Right atrium auricular region (tissue), 2 donors: ENCODE measurements around the gene ZNF318. TPM values are rescaled to one million over a fixed set of nuclear protein-coding genes. Genes with fewer than 3 reads are reported as not detected.
"Not testable (repeated sequence)": the region's sequence is repeated elsewhere in the genome, so short reads cannot be mapped to it uniquely, and the experiment has no call there.

ENCODE experiments used
- DNase-seq: peaks from one replicate; pipeline ENCODE4 v3.0.0-alpha.2; 2019; ENCODE audit warnings: low spot score
- H3K27ac ChIP-seq, 2 donors: fragments of 200-600 bp; sonication (generic); 1 replicate in 1 of 2; 2 replicates in 1 of 2; pipeline ENCODE4 v1.5.1; 2016 to 2019
- H3K27me3 ChIP-seq, 2 donors: fragments of 200-600 bp; sonication (generic); one replicate each; pipeline versions ENCODE4 v1.5.1 to v1.6.0; 2017 to 2019
- H3K36me3 ChIP-seq: fragments of 200-600 bp; sonication (generic); one replicate; pipeline ENCODE4 v1.5.1; 2016
- H3K4me1 ChIP-seq, 2 donors: fragments of 200-600 bp; sonication (generic); one replicate each; pipeline versions ENCODE4 v1.5.1 to v1.6.0; 2017 to 2019
- H3K4me3 ChIP-seq, 2 donors: fragments of 200-600 bp; sonication (generic); 1 replicate in 1 of 2; 2 replicates in 1 of 2; pipeline ENCODE4 v1.5.1; 2017 to 2019; ENCODE audit warnings: mild to moderate bottlenecking in 1 of 2, moderate library complexity in 1 of 2
- H3K9me3 ChIP-seq, 2 donors: fragments of 200-600 bp; sonication (generic); one replicate each; pipeline ENCODE4 v1.5.1; 2019
- CTCF ChIP-seq, 2 donors: fragments of 200-600 bp; sonication (generic); IDR thresholded peaks; one replicate each; pipeline ENCODE4 v1.5.1; 2019; ENCODE audit warnings: antibody characterized with exemption in 2 of 2
- total RNA-seq, 2 donors: library from RNA; depleted of rRNA; stranded (reverse); fragments of >200 nt; gene quantifications; one replicate each; pipeline ENCODE4 v1.1.0, GENCODE V29; 2016

ZNF318 gene
- 10 to 100 TPM; 10.1 to 11.3 TPM for total RNA-seq

GRCh38 chr6:43369174-43370002 lies at the start of gene ZNF318:
TSS of gene ZNF318 (minus strand) at chr6:43369647. CDS start at chr6:43369365, 282 bp downstream.
- DNase-seq: peak; percentile 95
- Histone ChIP-seq H3K36me3 (peaks cover 4% of the 10 kb centered on the region), H3K27ac (peak within 1 kb of the TSS; percentile 76 to 86), H3K4me1 (peaks cover 0 to 20% of the 10 kb centered on the region in 2 donors), H3K4me3 (peak within 1 kb of the TSS; percentile 68 to 79), H3K27me3 (no peaks in the 10 kb centered on the region), H3K9me3 (no peaks in the 10 kb centered on the region)
- TF ChIP-seq CTCF (IDR thresholded peaks at IDR 0.05): no peak

GRCh38 chr6:43416935-43417334 lies 47.5 kb upstream of the ZNF318 start:
- H3K36me3 ChIP-seq: no peaks in the 10 kb centered on the region
- H3K27me3 ChIP-seq: no peaks in the 10 kb centered on the region
- no peak for DNase-seq
- H3K4me3 ChIP-seq: no peak overlapping the region
- H3K4me1 ChIP-seq: no peaks in the 10 kb centered on the region
- H3K27ac ChIP-seq: no peak overlapping the region
- H3K9me3 ChIP-seq: no peaks in the 10 kb centered on the region
- TF ChIP-seq CTCF (IDR thresholded peaks at IDR 0.05): no peak

- not testable (repeated sequence) for H3K4me3 ChIP-seq, H3K27me3 ChIP-seq, H3K36me3 ChIP-seq, H3K4me1 ChIP-seq, H3K27ac ChIP-seq, H3K9me3 ChIP-seq, DNase-seq
Observed at GRCh38 chr6:43415275-43415674, 45.8 kb upstream of the ZNF318 start.

- no peaks in the 10 kb centered on the region for H3K36me3 ChIP-seq
- no peak overlapping the region for H3K4me3 ChIP-seq
- no peaks in the 10 kb centered on the region for H3K9me3 ChIP-seq
- no peaks in the 10 kb centered on the region for H3K27me3 ChIP-seq
- TF ChIP-seq CTCF (IDR thresholded peaks at IDR 0.05): no peak
- no peak for DNase-seq
- H3K4me1 ChIP-seq: no peaks in the 10 kb centered on the region
- no peak overlapping the region for H3K27ac ChIP-seq
Observed at GRCh38 chr6:43413002-43413401, 43.6 kb upstream of the ZNF318 start.

GRCh38 chr6:43412541-43412940 lies 43.1 kb upstream of the ZNF318 start:
- H3K9me3 ChIP-seq: no peaks in the 10 kb centered on the region
- H3K27me3 ChIP-seq: no peaks in the 10 kb centered on the region
- H3K27ac ChIP-seq: no peak overlapping the region
- H3K36me3 ChIP-seq: no peaks in the 10 kb centered on the region
- no peaks in the 10 kb centered on the region for H3K4me1 ChIP-seq
- no peak for TF ChIP-seq CTCF (IDR thresholded peaks at IDR 0.05)
- no peak overlapping the region for H3K4me3 ChIP-seq
- DNase-seq: no peak

GRCh38 chr6:43410776-43411175 lies 41.3 kb upstream of the ZNF318 start:
- not testable (repeated sequence) for H3K9me3 ChIP-seq, DNase-seq, H3K27ac ChIP-seq, H3K27me3 ChIP-seq, H3K4me3 ChIP-seq, H3K4me1 ChIP-seq, H3K36me3 ChIP-seq

- Histone ChIP-seq H3K4me1 (no peaks in the 10 kb centered on the region), H3K27me3 (no peaks in the 10 kb centered on the region), H3K27ac (no peak overlapping the region), H3K36me3 (no peaks in the 10 kb centered on the region), H3K4me3 (no peak overlapping the region), H3K9me3 (no peaks in the 10 kb centered on the region)
- DNase-seq: no peak
- TF ChIP-seq CTCF (IDR thresholded peaks at IDR 0.05): no peak
Observed at GRCh38 chr6:43408259-43408658, 38.8 kb upstream of the ZNF318 start.
